Stimulated activated CD4-positive, alpha-beta T cell treated with anti-CD3 and anti-CD28 coated beads, Interleukin-1b, Interleukin-23, amount 100 ng/mL, for 48 hours (primary cell): ENCODE results near the gene RASGRF1.
"Not testable (repeated sequence)": the region's sequence is repeated elsewhere in the genome, so short reads cannot be mapped to it uniquely, and the experiment has no call there.

Source experiments
- DNase-seq: peaks from one replicate; pipeline ENCODE4 v3.0.0-alpha.2; 2020

RASGRF1 gene

GRCh38 chr15:79090487-79091203 lies at the start of gene RASGRF1:
Gene RASGRF1 (minus strand): TSS chr15:79090780. CDS start chr15:79090498, 282 bp downstream.
- no peak for DNase-seq

- DNase-seq, result no peak
Measured at GRCh38 chr15:79136434-79137046, 46.0 kb upstream of the RASGRF1 start.

GRCh38 chr15:79133309-79133708 lies 42.7 kb upstream of the RASGRF1 start:
- DNase-seq, result no peak

GRCh38 chr15:79132770-79133169 lies 42.2 kb upstream of the RASGRF1 start:
- no peak for DNase-seq

- no peak for DNase-seq
Measured at GRCh38 chr15:79132361-79132760, 41.8 kb upstream of the RASGRF1 start.

GRCh38 chr15:79130535-79131130 lies 40.1 kb upstream of the RASGRF1 start:
- DNase-seq, result no peak

- DNase-seq, result no peak
Measured at GRCh38 chr15:79129235-79129634, 38.7 kb upstream of the RASGRF1 start.

- DNase-seq, result no peak
Measured at GRCh38 chr15:79128556-79128955, 38.0 kb upstream of the RASGRF1 start.

- DNase-seq, result no peak
Measured at GRCh38 chr15:79124388-79124787, 33.8 kb upstream of the RASGRF1 start.

- DNase-seq, result no peak
Measured at GRCh38 chr15:79122991-79123390, 32.4 kb upstream of the RASGRF1 start.

GRCh38 chr15:79122391-79122790 lies 31.8 kb upstream of the RASGRF1 start:
- DNase-seq, result no peak

GRCh38 chr15:79121571-79121970 lies 31.0 kb upstream of the RASGRF1 start:
- DNase-seq, result no peak

GRCh38 chr15:79117442-79118204 lies 27.0 kb upstream of the RASGRF1 start:
- no peak for DNase-seq

GRCh38 chr15:79116771-79117170 lies 26.2 kb upstream of the RASGRF1 start:
- no peak for DNase-seq

GRCh38 chr15:79115986-79116665 lies 25.5 kb upstream of the RASGRF1 start:
- no peak for DNase-seq

- no peak for DNase-seq
Measured at GRCh38 chr15:79113831-79114230, 23.3 kb upstream of the RASGRF1 start.

GRCh38 chr15:79111404-79111803 lies 20.8 kb upstream of the RASGRF1 start:
- DNase-seq, result not testable (repeated sequence)

- DNase-seq, result no peak
Measured at GRCh38 chr15:79105141-79105540, 14.6 kb upstream of the RASGRF1 start.

GRCh38 chr15:79102595-79102994 lies 12.0 kb upstream of the RASGRF1 start:
- no peak for DNase-seq

GRCh38 chr15:79101866-79102581 lies 11.4 kb upstream of the RASGRF1 start:
- no peak for DNase-seq

- no peak for DNase-seq
Measured at GRCh38 chr15:79099692-79100091, 9.1 kb upstream of the RASGRF1 start.

- no peak for DNase-seq
Measured at GRCh38 chr15:79094611-79095021, 4.0 kb upstream of the RASGRF1 start.
